Left renal pelvis (tissue), 4 donors: ENCODE results near the gene LONRF3. TPM values are rescaled to one million over a fixed set of nuclear protein-coding genes. Genes with fewer than 3 reads are reported as not detected.
"Not testable (repeated sequence)": the region's sequence is repeated elsewhere in the genome, so short reads cannot be mapped to it uniquely, and the experiment has no call there.

Experiments used
- DNase-seq, 4 donors: peaks; one replicate each; pipeline ENCODE4 v3.0.0-alpha.2; 2013; ENCODE audit warnings: low read depth in 4 of 4, low spot score in 3 of 4
- polyA plus RNA-seq, 4 donors: library from polyadenylated mRNA; unstranded; fragments of 120-200 nt; gene quantifications; one replicate each; pipeline ENCODE4 v1.2.1, GENCODE V29; 2013; ENCODE audit not compliant: insufficient read length in 4 of 4

Gene LONRF3
- polyA plus RNA-seq, 4 donors, result 0.79 to 1.6 (median 1.1) TPM

- not testable (repeated sequence) for DNase-seq
These were observed 55.2 kb downstream of the LONRF3 start for GRCh38 chrX:119029656-119030055.

DNA sequence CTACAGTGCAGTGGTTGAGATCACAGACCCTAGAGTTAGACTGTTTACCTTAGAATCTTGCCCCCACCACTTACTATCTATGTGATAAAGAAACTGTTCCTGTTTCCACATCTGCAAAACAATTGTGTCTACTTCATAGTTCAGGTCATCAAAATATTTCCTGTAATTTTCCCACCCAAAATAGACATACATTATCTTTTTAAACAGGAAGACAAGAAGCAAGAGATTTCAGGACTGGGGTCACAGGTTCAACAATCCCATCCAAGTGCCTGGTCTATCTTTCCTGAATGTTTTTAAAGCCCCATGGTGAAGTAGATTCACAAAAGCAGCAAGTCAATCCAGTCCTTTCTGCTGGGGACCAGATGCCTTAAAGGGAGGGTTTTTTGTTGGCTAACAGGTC, 56.6 kb downstream of the LONRF3 start:
- no peak for DNase-seq

- no peak for DNase-seq
These were observed 62.0 kb downstream of the LONRF3 start for GRCh38 chrX:119036107-119037029.

- no peak for DNase-seq
These were observed 66.0 kb downstream of the LONRF3 start for GRCh38 chrX:119040432-119040831.

GRCh38 chrX:119041175-119041574, 66.8 kb downstream of the LONRF3 start:
- peak in 1 of 4 donors; percentile 2 for DNase-seq

- DNase-seq, result no peak
These were observed 67.6 kb downstream of the LONRF3 start for GRCh38 chrX:119042040-119042439.

DNA sequence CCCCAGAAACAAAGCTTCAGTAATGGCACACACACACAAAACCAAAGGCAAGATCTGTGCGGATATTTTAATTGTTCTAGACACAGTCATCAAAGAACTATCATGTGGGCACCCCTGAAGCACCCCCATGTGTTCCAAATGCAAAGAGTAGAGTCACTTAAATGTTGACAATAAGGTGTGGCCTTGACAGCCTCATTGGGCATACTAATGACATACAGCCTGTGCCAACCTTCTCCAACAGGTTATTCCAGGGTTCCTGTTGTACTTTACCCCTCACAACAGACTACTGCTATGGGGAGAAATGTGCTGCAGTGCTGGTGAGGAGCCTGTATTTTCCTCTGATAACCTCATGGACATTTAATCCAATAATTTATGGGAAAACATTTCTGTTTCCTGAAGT, 68.6 kb downstream of the LONRF3 start:
- DNase-seq, result no peak

GRCh38 chrX:119045884-119046283, 71.5 kb downstream of the LONRF3 start:
- no peak for DNase-seq

- DNase-seq, result no peak
These were observed 81.3 kb downstream of the LONRF3 start for GRCh38 chrX:119055687-119056086.

DNA sequence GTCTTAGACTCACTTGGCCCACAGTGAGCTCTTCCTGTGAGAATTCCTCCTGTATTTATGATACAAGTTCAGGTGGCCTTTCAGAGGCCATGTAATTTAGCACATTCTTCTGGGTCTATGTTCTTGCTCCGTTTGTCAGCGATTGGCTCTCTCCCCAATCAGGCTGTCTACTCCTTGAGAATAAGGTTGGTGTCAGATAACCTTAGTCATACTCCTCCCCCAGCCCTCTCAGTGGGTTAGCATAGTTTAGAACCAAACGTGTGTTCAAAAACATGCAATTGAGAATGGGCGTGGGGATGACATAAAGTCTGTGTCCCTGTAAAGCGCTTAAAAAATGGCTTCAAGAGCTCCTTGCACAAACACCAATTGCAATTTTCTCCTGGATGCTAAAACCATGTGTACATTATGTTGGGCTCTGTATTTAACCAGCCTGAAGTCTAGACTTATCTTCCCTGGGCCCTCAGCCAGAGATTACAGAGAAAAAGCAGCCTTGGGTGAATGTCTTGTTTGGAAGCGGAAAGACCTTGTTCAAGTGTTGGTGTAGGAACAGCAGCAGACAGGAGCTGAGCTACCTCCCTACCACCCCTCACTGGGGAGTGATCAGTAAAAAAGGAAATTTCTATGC, 88.4 kb downstream of the LONRF3 start:
- no peak for DNase-seq

GRCh38 chrX:119063428-119063827, 89.0 kb downstream of the LONRF3 start:
- DNase-seq, result no peak

DNA sequence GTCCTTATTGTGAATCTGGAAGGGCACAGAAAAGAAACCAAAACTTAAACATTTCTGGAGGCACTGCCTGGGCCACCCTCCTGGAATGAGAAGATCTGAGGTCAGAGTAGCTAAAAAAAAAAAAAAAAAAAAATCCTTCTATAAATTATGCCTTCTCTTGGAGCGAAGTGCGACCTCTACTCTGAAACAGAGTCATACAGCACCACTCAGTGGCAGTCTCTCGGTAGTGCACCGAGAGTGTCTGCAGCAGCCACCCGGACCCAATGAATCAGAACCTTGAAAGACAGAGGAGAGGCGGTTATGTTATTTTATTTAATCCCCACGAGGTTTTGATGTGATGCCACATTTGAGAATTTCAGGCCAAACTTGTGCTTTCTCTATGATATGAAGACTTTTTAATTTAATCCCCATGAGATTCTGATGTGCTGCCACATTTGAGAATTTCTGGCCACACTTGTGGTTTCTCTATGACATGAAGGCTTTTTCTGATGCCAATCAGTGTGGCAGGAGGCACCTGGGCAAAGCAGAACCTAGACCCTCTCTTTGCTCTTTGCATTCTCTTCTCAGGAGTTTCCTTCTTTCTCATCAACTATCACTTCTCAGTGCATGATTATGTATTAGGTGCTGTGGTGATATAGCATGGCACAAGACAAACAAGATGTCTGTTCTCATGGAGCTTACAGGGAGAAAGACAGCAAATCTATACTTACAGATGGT, 92.8 kb downstream of the LONRF3 start:
- no peak for DNase-seq

Other genes starting within 250 kb of the LONRF3 start
- gene IL13RA1, start 247.0 kb upstream of the LONRF3 start, polyA plus RNA-seq, result 10 to 100 TPM; 49.0 to 75.5 (median 67.2) TPM
- 1 to 10 TPM in 3 of 4 donors, under 1 TPM in 1; 0.85 to 5.1 (median 1.1) TPM for gene ZCCHC12, start 150.8 kb upstream of the LONRF3 start, polyA plus RNA-seq
- gene CT47C1, start 98.4 kb downstream of the LONRF3 start, polyA plus RNA-seq, result not detected
- 10 to 100 TPM in 1 of 4 donors, 1 to 10 TPM in 3; 1.3 to 10.6 (median 2.8) TPM for gene KIAA1210, start 153.2 kb downstream of the LONRF3 start, polyA plus RNA-seq